ENCODE data around the gene FHIT. TPM values are rescaled to one million over a fixed set of nuclear protein-coding genes. Genes with fewer than 3 reads are reported as not detected.

Gene FHIT
- total RNA-seq, 4 donors from 2014 or later: 1.6 to 12.9 (median 7.8) TPM

GRCh38 chr3:61250784-61251173, 473 bp downstream of the FHIT start:
- no peaks in the 10 kb centered on the region for H3K9me3 ChIP-seq
- H3K27ac ChIP-seq: peak overlapping the region in 3 of 4 donors; percentile 68 to 82 (median 81)
- no peak for TF ChIP-seq EP300 (IDR thresholded peaks at IDR 0.05)
- TF ChIP-seq POLR2A (IDR thresholded peaks at IDR 0.05): no peak
- no peak for TF ChIP-seq CTCF (IDR thresholded peaks at IDR 0.05)
- H3K4me3 ChIP-seq: peak overlapping the region; percentile 52 to 77 (median 72)
- peak; percentile 24 to 48 for DNase-seq (ENCODE audit: low spot score in 2 of 2)
- H3K27me3 ChIP-seq: no peaks in the 10 kb centered on the region
- peaks cover 0 to 16% (median 11%) of the 10 kb centered on the region in 4 donors for H3K4me1 ChIP-seq
- H3K36me3 ChIP-seq: no peaks in the 10 kb centered on the region
- WGBS, 2 donors: 10 to 12% methylated on average over 17 to 18 of the region's 21 CpGs

- no peak for DNase-seq (ENCODE audit: low spot score in 2 of 2)
- H3K27ac ChIP-seq: no peak overlapping the region
- H3K9me3 ChIP-seq: no peaks in the 10 kb centered on the region
- 75 to 82% methylated on average over 2 of the region's 2 CpGs for WGBS, 2 donors
- H3K27me3 ChIP-seq: no peaks in the 10 kb centered on the region
- TF ChIP-seq POLR2A (IDR thresholded peaks at IDR 0.05): no peak
- TF ChIP-seq EP300 (IDR thresholded peaks at IDR 0.05): no peak
- no peak for TF ChIP-seq CTCF (IDR thresholded peaks at IDR 0.05)
- H3K36me3 ChIP-seq: no peaks in the 10 kb centered on the region
- H3K4me1 ChIP-seq: peaks cover 0 to 16% (median 11%) of the 10 kb centered on the region in 4 donors
- no peak overlapping the region for H3K4me3 ChIP-seq
These were observed 2.8 kb downstream of the FHIT start for GRCh38 chr3:61248496-61248895.

- TF ChIP-seq CTCF (IDR thresholded peaks at IDR 0.05) (no peak), POLR2A (IDR thresholded peaks at IDR 0.05) (no peak), EP300 (IDR thresholded peaks at IDR 0.05) (no peak)
- Histone ChIP-seq H3K9me3 (no peaks in the 10 kb centered on the region), H3K27ac (no peak overlapping the region), H3K27me3 (no peaks in the 10 kb centered on the region), H3K4me1 (peaks cover 0 to 13% (median 10%) of the 10 kb centered on the region in 4 donors), H3K36me3 (no peaks in the 10 kb centered on the region), H3K4me3 (no peak overlapping the region)
- WGBS, 2 donors: 58 to 87% methylated on average over 4 of the region's 4 CpGs
- no peak for DNase-seq (ENCODE audit: low spot score in 2 of 2)
These were observed 4.1 kb downstream of the FHIT start for GRCh38 chr3:61247191-61247590.

- no peak for TF ChIP-seq CTCF (IDR thresholded peaks at IDR 0.05)
- no peak for TF ChIP-seq EP300 (IDR thresholded peaks at IDR 0.05)
- no peak for TF ChIP-seq POLR2A (IDR thresholded peaks at IDR 0.05)
- no peaks in the 10 kb centered on the region for H3K9me3 ChIP-seq
These were observed 11.4 kb downstream of the FHIT start for GRCh38 chr3:61239871-61240270.

GRCh38 chr3:61237858-61238257, 13.4 kb downstream of the FHIT start:
- no peaks in the 10 kb centered on the region for H3K27me3 ChIP-seq
- 59 to 67% methylated on average over 1 of the region's 1 CpG for WGBS, 2 donors

More at GRCh38 chr3:61239871-61240270, 11.4 kb downstream of the FHIT start:
- no peaks in the 10 kb centered on the region for H3K4me1 ChIP-seq
- no peak overlapping the region for H3K4me3 ChIP-seq
- H3K27me3 ChIP-seq: no peaks in the 10 kb centered on the region
- H3K27ac ChIP-seq: no peak overlapping the region
- no peak for DNase-seq (ENCODE audit: low spot score in 2 of 2)
- no peaks in the 10 kb centered on the region for H3K36me3 ChIP-seq

More at GRCh38 chr3:61237858-61238257, 13.4 kb downstream of the FHIT start:
- Histone ChIP-seq H3K4me1 (no peaks in the 10 kb centered on the region), H3K27ac (no peak overlapping the region), H3K36me3 (no peaks in the 10 kb centered on the region), H3K9me3 (no peaks in the 10 kb centered on the region), H3K4me3 (no peak overlapping the region)
- TF ChIP-seq EP300 (IDR thresholded peaks at IDR 0.05) (no peak), CTCF (IDR thresholded peaks at IDR 0.05) (no peak), POLR2A (IDR thresholded peaks at IDR 0.05) (no peak)
- no peak for DNase-seq (ENCODE audit: low spot score in 2 of 2)
